K562 (cell line): ENCODE data around the gene CARD14. TPM values are rescaled to one million over a fixed set of nuclear protein-coding genes. Genes with fewer than 3 reads are reported as not detected.

Source experiments
- ATAC-seq: fragments of 200-7000 bp; cut with Tn5 transposase; 3 replicates; pipeline ENCODE4 v1.9.1; 2020; ENCODE audit warnings: moderate library complexity
- BruUV-seq: library from RNA; stranded (reverse); fragments of 400-500 nt; replicated peaks from 2 replicates; lab custom pipeline; 2021; lab: Mats Ljungman, UMichigan
- CTCF ChIA-PET: fragments of 300-600 bp; formaldehyde crosslinking; extraction: SDS; loops from one replicate; lab custom pipeline; 2021; ENCODE audit warnings: low intra/inter-chr PET ratio; lab: Yijun Ruan, JAX
- POLR2A ChIA-PET: fragments of 300-600, 350-650 bp; sonication (Branson Sonifier 250); formaldehyde crosslinking; extraction: SDS; loops from one replicate; lab custom pipeline; 2021; ENCODE audit warnings: antibody characterized with exemption, inconsistent platforms; lab: Yijun Ruan, JAX
- DNase-seq, 4 experiments: peaks; one replicate each; pipeline versions ENCODE4 v3.0.0 to v3.0.0-alpha.2; 2011 to 2018; ENCODE audit warnings: low spot score in 3 of 4, mixed read lengths in 3 of 4; ENCODE audit errors: extremely low read depth in 1 of 4
- FAIRE-seq: peaks from 2 replicates; lab custom pipeline; 2011; peaks lifted over from hg19 to GRCh38; lab: Jason Lieb, UNC
- H2AFZ ChIP-seq: 2 replicates; pipeline ENCODE4 v1.6.0; 2011; ENCODE audit warnings: low read depth, low read length, control low read depth, inconsistent platforms
- H3K27ac ChIP-seq: fragments of 200-600 bp; 3 replicates; pipeline ENCODE4 v1.8.0; 2011; ENCODE audit warnings: low read depth, mild to moderate bottlenecking, control low read depth, inconsistent platforms, low read length, moderate library complexity, mixed read lengths; ENCODE audit errors: extremely low read depth
- H3K27me3 ChIP-seq, 2 experiments: fragments of 300-600 bp in 1 of 2; 2 replicates in 1 of 2; 3 replicates in 1 of 2; pipeline versions ENCODE4 v1.6.0 to v1.8.0; 2011; ENCODE audit warnings: inconsistent platforms in 2 of 2, low read length in 2 of 2, mild to moderate bottlenecking in 1 of 2, mixed read lengths in 1 of 2, moderate library complexity in 1 of 2; ENCODE audit not compliant: control insufficient read depth in 2 of 2, insufficient read depth in 2 of 2
- H3K36me3 ChIP-seq: fragments of 300-600 bp; 3 replicates; pipeline ENCODE4 v1.8.0; 2011; ENCODE audit warnings: mild to moderate bottlenecking, low read length, inconsistent platforms; ENCODE audit not compliant: control insufficient read depth, insufficient read depth
- H3K4me1 ChIP-seq, 2 experiments: fragments of 200-600 bp in 1 of 2; replicated peaks in 1 of 2; 2 replicates in 1 of 2; 3 replicates in 1 of 2; pipeline versions ENCODE4 v1.5.1 to v1.8.0; 2011; ENCODE audit warnings: inconsistent platforms in 2 of 2, low read length in 2 of 2, mild to moderate bottlenecking in 1 of 2, mixed read lengths in 1 of 2, moderate library complexity in 1 of 2; ENCODE audit not compliant: control insufficient read depth in 2 of 2, insufficient read depth in 2 of 2
- H3K4me2 ChIP-seq: 2 replicates; pipeline ENCODE4 v1.6.1; 2011; ENCODE audit warnings: low read length, control low read depth, inconsistent platforms, mixed read lengths; ENCODE audit not compliant: insufficient read depth
- H3K4me3 ChIP-seq: fragments of 200-600 bp; sonication (generic), shearing (Covaris generic); 2 replicates; pipeline ENCODE4 v1.5.1; 2016; ENCODE audit warnings: control low read depth, inconsistent platforms
- H3K79me2 ChIP-seq: fragments of 200-600 bp; 3 replicates; pipeline ENCODE4 v1.8.0; 2011; ENCODE audit warnings: low read length, inconsistent platforms; ENCODE audit not compliant: control insufficient read depth, insufficient read depth
- H3K9ac ChIP-seq, 2 experiments: 2 replicates each; pipeline versions ENCODE4 v1.6.0 to v1.6.1; 2011; ENCODE audit warnings: low read depth in 2 of 2, low read length in 2 of 2, control low read depth in 1 of 2, inconsistent platforms in 1 of 2, mild to moderate bottlenecking in 1 of 2, mixed read lengths in 1 of 2; ENCODE audit not compliant: insufficient read depth in 1 of 2
- H3K9me1 ChIP-seq: one replicate; pipeline ENCODE4 v1.6.0; 2011; ENCODE audit warnings: inconsistent platforms, mild to moderate bottlenecking, low read length, moderate library complexity; ENCODE audit not compliant: control insufficient read depth, insufficient read depth
- H3K9me3 ChIP-seq: replicated peaks from 2 replicates; pipeline ENCODE4 v1.5.1; 2011; ENCODE audit warnings: low read depth, low read length, inconsistent platforms; ENCODE audit not compliant: control insufficient read depth, insufficient read depth
- H4K20me1 ChIP-seq: replicated peaks from 2 replicates; pipeline ENCODE4 v1.6.1; 2011; ENCODE audit warnings: low read length, inconsistent platforms, mixed read lengths; ENCODE audit not compliant: control insufficient read depth, insufficient read depth
- ATF7 ChIP-seq: fragments of 450-650 bp; IDR thresholded peaks from 2 replicates; pipeline ENCODE4 v1.7.1; 2014; ENCODE audit warnings: mild to moderate bottlenecking, moderate library complexity
- E2F3 ChIP-seq: fragments of 250-450 bp; sonication (Bioruptor Pico); IDR thresholded peaks from 2 replicates; pipeline ENCODE4 v1.4.0; 2020; ENCODE audit warnings: mild to moderate bottlenecking
- ELF4 ChIP-seq: fragments of 450-650 bp; formaldehyde crosslinking; IDR thresholded peaks from 2 replicates; pipeline ENCODE4 v1.4.0; 2022; ENCODE audit warnings: missing genetic modification characterization
- FOXA3 ChIP-seq, 2 experiments: fragments of 450-650 bp in 1 of 2; sonication (generic) in 1 of 2; formaldehyde crosslinking; IDR thresholded peaks in 1 of 2; conservative IDR thresholded peaks in 1 of 2; 2 replicates each; pipeline versions ENCODE4 v1.4.0 to v1.8.0; 2020 to 2022; ENCODE audit warnings: mild to moderate bottlenecking in 2 of 2, missing genetic modification reagents in 1 of 2
- HDAC6 ChIP-seq: IDR thresholded peaks from 2 replicates; pipeline ENCODE4 v1.6.1; 2012; ENCODE audit warnings: low read depth, mild to moderate bottlenecking, control low read depth, inconsistent platforms, low read length, moderate library complexity
- KAT7 ChIP-seq: sonication (generic); formaldehyde crosslinking; IDR thresholded peaks from 2 replicates; pipeline ENCODE4 v1.8.0; 2022; ENCODE audit warnings: missing genetic modification reagents, mild to moderate bottlenecking, borderline replicate concordance
- KHSRP ChIP-seq: fragments of 450-650 bp; IDR thresholded peaks from 2 replicates; pipeline ENCODE4 v1.6.1; 2017
- NCOA6 ChIP-seq: fragments of 450-650 bp; IDR thresholded peaks from 2 replicates; pipeline ENCODE4 v1.6.1; 2017; ENCODE audit warnings: mild to moderate bottlenecking
- OTX1 ChIP-seq: fragments of 450-650 bp; formaldehyde crosslinking; IDR thresholded peaks from 2 replicates; pipeline ENCODE4 v1.4.0; 2022; ENCODE audit warnings: mild to moderate bottlenecking
- RBM34 ChIP-seq: fragments of 200-400 bp; formaldehyde crosslinking; IDR thresholded peaks from 2 replicates; pipeline ENCODE4 v1.6.1; 2018; ENCODE audit warnings: low read length, borderline replicate concordance; ENCODE audit not compliant: insufficient read depth
- SMARCE1 ChIP-seq: fragments of 450-650 bp; IDR thresholded peaks from 2 replicates; pipeline ENCODE4 v1.7.1; 2016; ENCODE audit warnings: mild to moderate bottlenecking
- SRSF1 ChIP-seq: fragments of 200-400 bp; formaldehyde crosslinking; IDR thresholded peaks from 2 replicates; pipeline ENCODE4 v1.6.1; 2017; ENCODE audit warnings: mild to moderate bottlenecking, low read depth, low read length, moderate library complexity
- TCF3 ChIP-seq: sonication (generic); formaldehyde crosslinking; IDR thresholded peaks from 2 replicates; pipeline ENCODE4 v1.4.0; 2020; ENCODE audit warnings: mild to moderate bottlenecking, missing genetic modification reagents
- TRIM25 ChIP-seq: fragments of 450-650 bp; IDR thresholded peaks from 2 replicates; pipeline ENCODE4 v1.7.0; 2016; ENCODE audit warnings: borderline replicate concordance
- ZBTB11 ChIP-seq, 3 experiments: fragments of 200-800 bp in 1 of 3; fragments of 250-450 bp in 1 of 3; fragments of 450-650 bp in 1 of 3; sonication (Bioruptor Pico) in 1 of 3; sonication (Bioruptor generic) in 1 of 3; formaldehyde crosslinking in 1 of 3; IDR thresholded peaks; 2 replicates each; pipeline versions ENCODE4 v1.6.1 to v1.8.0; 2016 to 2022; ENCODE audit warnings: mild to moderate bottlenecking in 2 of 3, missing genetic modification characterization in 2 of 3, missing compliant biosample characterization in 1 of 3, moderate library complexity in 1 of 3
- ZNF12 ChIP-seq: sonication (generic); formaldehyde crosslinking; IDR thresholded peaks from 2 replicates; pipeline ENCODE4 v1.4.0; 2020; ENCODE audit warnings: mild to moderate bottlenecking, missing genetic modification reagents
- ZNF175 ChIP-seq: fragments of 200-800 bp; sonication (Bioruptor generic); IDR thresholded peaks from 2 replicates; pipeline ENCODE4 v1.6.1; 2016; ENCODE audit warnings: low read depth, mild to moderate bottlenecking, missing genetic modification characterization, missing compliant biosample characterization
- ZNF24 ChIP-seq: fragments of 450-650 bp; IDR thresholded peaks from 2 replicates; pipeline ENCODE4 v1.6.1; 2016
- WGBS: fragments of 100-300 bp; shearing (Covaris generic); methylation state at CpG from one replicate; pipeline ENCODE4 v1.1.6; 2016; ENCODE audit warnings: low coverage, mixed read lengths; ENCODE audit not compliant: insufficient coverage; ENCODE audit errors: missing lambda C conversion rate; 5-methylcytosine and 5-hydroxymethylcytosine counted together
- in situ Hi-C: fragments of 300-500 bp; cut with MboI; formaldehyde crosslinking; loops from 4 replicates; pipeline ENCODE4 v1.15.0; 2018; ENCODE audit warnings: inconsistent platforms, mixed read lengths
- intact Hi-C: fragments of 100-400 bp; cut with micrococcal nuclease; formaldehyde crosslinking; loops from 2 replicates; pipeline ENCODE4 v1.14.2; 2022
- polyA plus RNA-seq, 8 experiments: library from polyadenylated mRNA; depleted of rRNA in 4 of 8; stranded (reverse) in 5 of 8; unstranded in 3 of 8; fragments of >200 nt; fragmentation: Nextera tagmentation in 2 of 8; fragmentation: Illumina TruSeq in 1 of 8; extraction: Ambion mirVana in 2 of 8; extraction: Trizol in 1 of 8; gene quantifications; 2 replicates each; pipeline versions ENCODE4 v1.2.1 to v1.2.3, GENCODE V29; 2011 to 2014; ENCODE audit warnings: inconsistent platforms in 1 of 8, missing spikeins in 1 of 8
- total RNA-seq, 7 experiments: library from RNA; depleted of rRNA in 6 of 7; stranded (reverse); fragments of >200 nt in 6 of 7; fragmentation: Illumina TruSeq in 2 of 7; extraction: Trizol in 2 of 7; gene quantifications; 2 replicates each; pipeline versions ENCODE4 v1.2.1 to v1.2.3, GENCODE V29; 2011 to 2021; ENCODE audit warnings: low replicate concordance in 1 of 7

Gene CARD14
- total and polyA plus RNA-seq, 9 of the 15 experiments (the other 6 are each of a cell fraction or from before 2014, with no cell fraction given): not detected

GRCh38 chr17:80126449-80126715 is 43.4 kb upstream of the CARD14 start:
- peaks cover 0 to 7% of the 10 kb centered on the region in 2 experiments; a peak in 2 of 5 replicates for H3K4me1 ChIP-seq
- no peak overlapping the region for H3K4me3 ChIP-seq
- no peaks in the 10 kb centered on the region for H3K36me3 ChIP-seq
- WGBS: 23% methylated on average over 3 of the region's 3 CpGs
- intact Hi-C loops (loop anchor here (5.0 kb wide), 1 partner anchor 119 kb away; no protein-coding TSS in a partner anchor), in situ Hi-C loops (no loop called here)
- no peaks in the 10 kb centered on the region for H4K20me1 ChIP-seq
- ChIA-PET POLR2A (interaction anchor here (0.8 to 1.4 kb wide), 3 partner anchors 16 to 21 kb away, joined by 3 to 4 read pairs (median 4); no protein-coding TSS in a partner anchor), CTCF (no interaction called here)
- no peaks in the 10 kb centered on the region for H3K79me2 ChIP-seq
- no peak for ATAC-seq
- no peak overlapping the region for H3K27ac ChIP-seq
- BruUV-seq: no TSS peak
- H3K9ac ChIP-seq: no peak overlapping the region
- no peak for DNase-seq
- no peaks in the 10 kb centered on the region for H3K9me1 ChIP-seq
- no peak for FAIRE-seq
- peaks cover 22 to 36% of the 10 kb centered on the region in 2 experiments; a peak in 4 of 5 replicates for H3K27me3 ChIP-seq
- H2AFZ ChIP-seq: no peak overlapping the region
- H3K9me3 ChIP-seq: no peaks in the 10 kb centered on the region
- H3K4me2 ChIP-seq: no peak overlapping the region
- no peak for TF ChIP-seq FOXA3 (CRISPR knock-in tag; conservative IDR thresholded peaks at IDR 0.05 in 1 of 2, IDR thresholded peaks at IDR 0.05 in 1 of 2)
- TF ChIP-seq ZNF12: no peak
- TF ChIP-seq TCF3 (CRISPR knock-in tag): no peak
- TF ChIP-seq ATF7: no peak
- no peak for TF ChIP-seq NCOA6
- no peak for TF ChIP-seq OTX1
- TF ChIP-seq ELF4 (CRISPR knock-in tag): no peak
- no peak for TF ChIP-seq ZBTB11 (CRISPR knock-in tag; IDR thresholded peaks at IDR 0.05)
- no peak for TF ChIP-seq E2F3 (CRISPR knock-in tag)
- TF ChIP-seq KAT7 (CRISPR knock-in tag): no peak
- no peak for TF ChIP-seq SRSF1
- no peak for TF ChIP-seq SMARCE1
- TF ChIP-seq HDAC6: no peak
- TF ChIP-seq RBM34: no peak
- TF ChIP-seq ZNF24: no peak
- TF ChIP-seq TRIM25: no peak
- no peak for TF ChIP-seq ZNF175
- TF ChIP-seq KHSRP: no peak
